Measurements from ENCODE around the gene QRFP. TPM values are rescaled to one million over a fixed set of nuclear protein-coding genes. Genes with fewer than 3 reads are reported as not detected.

The QRFP gene, protein sequence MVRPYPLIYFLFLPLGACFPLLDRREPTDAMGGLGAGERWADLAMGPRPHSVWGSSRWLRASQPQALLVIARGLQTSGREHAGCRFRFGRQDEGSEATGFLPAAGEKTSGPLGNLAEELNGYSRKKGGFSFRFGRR
- total RNA-seq: not detected
- not detected for polyA plus RNA-seq

DNA sequence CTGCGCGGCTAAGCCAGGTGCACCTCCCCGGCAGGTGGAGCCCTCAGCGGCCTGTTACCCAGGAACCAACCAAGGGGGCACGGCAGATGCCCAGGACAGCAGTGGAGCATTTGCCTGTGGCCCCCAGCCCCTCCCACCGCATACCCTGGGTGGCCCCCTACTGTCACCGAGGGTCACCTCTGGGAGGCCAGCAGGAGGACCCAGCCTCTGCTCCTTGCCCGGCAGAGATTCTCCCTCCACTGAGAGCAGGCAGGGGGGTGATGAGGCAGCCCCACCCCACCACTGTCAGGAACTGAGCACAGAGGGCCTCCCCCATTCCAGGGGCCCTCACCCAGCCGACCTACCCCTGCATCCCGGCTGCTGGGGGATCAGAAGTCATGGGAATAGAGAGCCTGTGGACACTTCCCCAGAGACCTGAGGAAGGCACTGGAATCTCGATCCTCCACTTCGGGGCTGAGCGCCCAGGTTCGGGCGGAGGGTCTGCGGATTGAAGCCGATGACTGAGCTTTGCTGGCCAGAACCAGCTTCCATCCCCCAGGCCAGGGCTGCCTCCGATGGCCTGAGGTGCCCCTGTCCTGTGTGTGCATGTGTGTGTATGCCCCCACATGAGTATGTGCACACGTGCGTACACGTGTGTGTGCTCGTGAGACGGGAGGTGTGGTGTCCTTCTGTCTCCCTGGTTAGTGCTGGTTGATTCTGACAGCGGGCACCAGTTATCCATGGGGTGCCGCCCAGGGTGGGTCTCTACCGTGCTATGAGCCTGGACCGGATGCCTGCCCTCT, at the start of gene QRFP:
TSS of gene QRFP (minus strand) at position 580 of the 782 bp plus-strand sequence. CDS start 2,974 bp downstream, outside the sequence.
- Mint-ChIP-seq H3K9me3 (no peaks in the 10 kb centered on the region), H3K4me3 (no peak within 1 kb of the TSS), H3K36me3 (no peaks in the 10 kb centered on the region), H3K4me1 (no peaks in the 10 kb centered on the region), H3K27me3 (no peaks in the 10 kb centered on the region), H3K27ac (no peak within 1 kb of the TSS)
- H3K27me3 ChIP-seq (ENCODE audit: control insufficient read depth, insufficient read depth, low read length): no peaks in the 10 kb centered on the region
- DNase-seq: no peak
- no peaks in the 10 kb centered on the region for H3K36me3 ChIP-seq (ENCODE audit: control insufficient read depth, insufficient read depth, low read length)
- H3K4me1 ChIP-seq (ENCODE audit: control insufficient read depth, insufficient read depth, low read length, poor library complexity, severe bottlenecking): no peaks in the 10 kb centered on the region
- H3K27ac ChIP-seq (ENCODE audit: insufficient read depth, low read length, poor library complexity, severe bottlenecking): no peak within 1 kb of the TSS
- H3K4me3 ChIP-seq (ENCODE audit: low read depth, low read length): no peak within 1 kb of the TSS
- no peaks in the 10 kb centered on the region for H3K9me3 ChIP-seq (ENCODE audit: control insufficient read depth in 2 of 2, low read length in 2 of 2)
- no peak for ATAC-seq (ENCODE audit: low read depth in 2 of 2)

DNA sequence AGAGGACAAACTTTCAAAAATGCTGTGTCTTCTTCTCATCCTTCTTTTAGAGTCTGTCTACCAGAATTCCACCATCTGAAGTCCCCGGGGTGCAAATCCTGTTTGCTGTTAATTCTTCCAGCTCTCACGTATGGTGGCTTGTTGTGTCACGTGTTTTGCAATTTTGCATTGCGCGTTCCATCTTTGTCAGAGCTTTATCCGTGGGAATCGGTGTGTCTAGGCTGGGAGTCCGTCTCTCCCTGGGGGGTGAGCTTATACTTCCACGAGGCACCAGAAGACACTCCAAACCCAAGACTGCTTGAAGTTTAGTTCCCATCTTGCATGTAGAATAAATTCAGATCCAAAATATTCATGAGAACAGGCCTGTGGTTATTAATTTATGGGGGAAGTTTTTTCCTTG, 48.6 kb upstream of the QRFP start:
- H3K27me3 ChIP-seq (ENCODE audit: control insufficient read depth, insufficient read depth, low read length): peaks cover 3% of the 10 kb centered on the region
- peaks cover 0 to 3% (median 0%) of the 10 kb centered on the region in 7 donors for H3K9me3 Mint-ChIP-seq
- H3K4me3 ChIP-seq (ENCODE audit: low read depth, low read length): no peak overlapping the region
- no peak overlapping the region for H3K27ac ChIP-seq (ENCODE audit: insufficient read depth, low read length, poor library complexity, severe bottlenecking)
- peaks cover 45% of the 10 kb centered on the region for H3K27me3 Mint-ChIP-seq
- H3K4me1 ChIP-seq (ENCODE audit: control insufficient read depth, insufficient read depth, low read length, poor library complexity, severe bottlenecking): peaks cover 9% of the 10 kb centered on the region
- H3K4me3 Mint-ChIP-seq: no peak overlapping the region
- H3K36me3 ChIP-seq (ENCODE audit: control insufficient read depth, insufficient read depth, low read length): no peaks in the 10 kb centered on the region
- ATAC-seq (ENCODE audit: low read depth in 2 of 2) (no peak), DNase-seq (no peak)
- peak overlapping the region in 1 of 3 donors; percentile 69 for H3K27ac Mint-ChIP-seq
- peaks cover 0 to 11% (median 6%) of the 10 kb centered on the region in 4 donors for H3K4me1 Mint-ChIP-seq
- H3K9me3 ChIP-seq (ENCODE audit: control insufficient read depth in 2 of 2, low read length in 2 of 2): no peaks in the 10 kb centered on the region
- no peaks in the 10 kb centered on the region for H3K36me3 Mint-ChIP-seq

DNA sequence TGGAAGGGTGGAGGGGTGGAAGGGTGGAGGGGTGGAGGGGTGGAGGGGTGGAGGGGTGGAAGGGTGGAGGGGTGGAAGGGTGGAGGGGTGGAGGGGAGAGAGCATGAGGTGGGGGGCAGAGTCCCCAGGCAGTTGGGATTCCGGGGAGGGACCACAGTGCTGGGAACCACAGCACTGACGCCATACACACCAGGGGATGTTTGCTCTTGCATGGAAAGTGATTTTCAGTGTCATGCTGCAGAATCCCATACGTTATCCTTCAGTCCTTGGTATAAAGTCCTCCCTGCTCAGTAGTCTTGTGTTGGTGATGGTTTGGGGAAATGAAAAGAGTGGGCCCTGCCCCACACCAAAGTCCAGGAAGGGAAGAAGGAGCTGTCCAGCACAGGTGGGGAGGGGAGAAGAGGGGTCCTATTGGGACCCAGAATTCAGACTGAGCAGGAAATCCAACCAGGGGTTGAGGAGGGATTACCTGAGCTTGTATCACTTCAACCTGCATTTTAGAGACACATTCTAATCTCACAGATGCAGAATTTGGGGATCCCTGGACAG, 48.0 kb upstream of the QRFP start:
- no peaks in the 10 kb centered on the region for H3K9me3 ChIP-seq (ENCODE audit: control insufficient read depth in 2 of 2, low read length in 2 of 2)
- Mint-ChIP-seq H3K27me3 (peaks cover 47% of the 10 kb centered on the region), H3K27ac (no peak overlapping the region), H3K4me3 (no peak overlapping the region), H3K36me3 (no peaks in the 10 kb centered on the region), H3K4me1 (peaks cover 0 to 11% (median 6%) of the 10 kb centered on the region in 4 donors), H3K9me3 (peaks cover 0 to 3% (median 0%) of the 10 kb centered on the region in 7 donors)
- H3K27me3 ChIP-seq (ENCODE audit: control insufficient read depth, insufficient read depth, low read length): no peaks in the 10 kb centered on the region
- ATAC-seq (ENCODE audit: low read depth in 2 of 2) (no peak), DNase-seq (no peak)
- no peaks in the 10 kb centered on the region for H3K36me3 ChIP-seq (ENCODE audit: control insufficient read depth, insufficient read depth, low read length)
- H3K27ac ChIP-seq (ENCODE audit: insufficient read depth, low read length, poor library complexity, severe bottlenecking): no peak overlapping the region
- no peak overlapping the region for H3K4me3 ChIP-seq (ENCODE audit: low read depth, low read length)
- H3K4me1 ChIP-seq (ENCODE audit: control insufficient read depth, insufficient read depth, low read length, poor library complexity, severe bottlenecking): peaks cover 10% of the 10 kb centered on the region

DNA sequence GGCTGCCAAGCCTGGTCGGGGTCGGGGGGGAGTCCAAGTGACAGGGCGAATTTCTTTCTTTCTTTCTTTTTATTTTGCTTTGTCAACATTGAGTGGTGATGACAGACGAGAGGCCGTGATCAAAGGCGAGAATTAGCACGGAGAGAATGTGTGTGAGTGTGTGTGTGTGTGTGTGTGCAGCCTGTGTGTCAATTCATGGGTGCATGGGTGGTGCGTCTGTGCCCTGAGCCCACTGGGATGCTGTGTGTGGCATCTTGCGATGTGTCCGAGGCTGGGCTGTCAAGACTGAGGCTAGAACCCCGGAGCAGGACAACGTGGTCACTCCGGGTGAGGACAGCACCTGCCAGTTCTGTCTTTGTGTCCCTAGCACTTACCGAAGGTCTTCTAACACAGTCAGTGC, 47.2 kb upstream of the QRFP start:
- Mint-ChIP-seq H3K27me3 (peaks cover 47% of the 10 kb centered on the region), H3K4me3 (no peak overlapping the region), H3K9me3 (peaks cover 0 to 2% (median 0%) of the 10 kb centered on the region in 7 donors), H3K36me3 (no peaks in the 10 kb centered on the region), H3K4me1 (peaks cover 0 to 11% (median 7%) of the 10 kb centered on the region in 4 donors), H3K27ac (no peak overlapping the region)
- Histone ChIP-seq H3K9me3 (ENCODE audit: control insufficient read depth in 2 of 2, low read length in 2 of 2) (no peaks in the 10 kb centered on the region), H3K27me3 (ENCODE audit: control insufficient read depth, insufficient read depth, low read length) (no peaks in the 10 kb centered on the region), H3K4me3 (ENCODE audit: low read depth, low read length) (no peak overlapping the region), H3K4me1 (ENCODE audit: control insufficient read depth, insufficient read depth, low read length, poor library complexity, severe bottlenecking) (peaks cover 18% of the 10 kb centered on the region), H3K27ac (ENCODE audit: insufficient read depth, low read length, poor library complexity, severe bottlenecking) (no peak overlapping the region), H3K36me3 (ENCODE audit: control insufficient read depth, insufficient read depth, low read length) (no peaks in the 10 kb centered on the region)
- ATAC-seq (ENCODE audit: low read depth in 2 of 2) (no peak), DNase-seq (no peak)

DNA sequence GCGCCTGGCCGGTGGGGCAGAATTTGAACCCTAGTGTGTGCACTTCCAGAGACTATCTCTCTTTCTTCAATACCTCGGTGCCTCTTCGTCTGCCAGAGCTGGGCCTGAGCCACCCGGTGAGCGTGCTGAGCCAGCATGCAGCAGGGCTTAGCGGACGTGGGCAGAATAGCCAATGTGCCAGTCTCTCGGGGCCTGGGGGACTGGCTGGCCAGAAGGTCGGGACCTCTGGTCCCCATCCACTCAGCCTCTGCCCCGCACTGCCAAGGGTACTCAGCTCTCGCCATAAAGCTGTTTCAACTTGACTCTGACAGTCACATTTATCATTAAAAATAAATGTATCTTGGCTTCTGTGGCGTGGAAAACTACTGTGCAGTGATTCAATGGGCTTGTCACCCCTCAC, 46.6 kb upstream of the QRFP start:
- H3K27me3 ChIP-seq (ENCODE audit: control insufficient read depth, insufficient read depth, low read length): no peaks in the 10 kb centered on the region
- no peaks in the 10 kb centered on the region for H3K36me3 Mint-ChIP-seq
- no peaks in the 10 kb centered on the region for H3K36me3 ChIP-seq (ENCODE audit: control insufficient read depth, insufficient read depth, low read length)
- H3K4me3 ChIP-seq (ENCODE audit: low read depth, low read length): no peak overlapping the region
- peaks cover 19% of the 10 kb centered on the region for H3K4me1 ChIP-seq (ENCODE audit: control insufficient read depth, insufficient read depth, low read length, poor library complexity, severe bottlenecking)
- ATAC-seq (ENCODE audit: low read depth in 2 of 2): no peak
- H3K27me3 Mint-ChIP-seq: peaks cover 45% of the 10 kb centered on the region
- H3K27ac ChIP-seq (ENCODE audit: insufficient read depth, low read length, poor library complexity, severe bottlenecking): no peak overlapping the region
- no peak overlapping the region for H3K27ac Mint-ChIP-seq
- H3K9me3 ChIP-seq (ENCODE audit: control insufficient read depth in 2 of 2, low read length in 2 of 2): no peaks in the 10 kb centered on the region
- H3K4me3 Mint-ChIP-seq: no peak overlapping the region
- peaks cover 0 to 11% (median 6%) of the 10 kb centered on the region in 4 donors for H3K4me1 Mint-ChIP-seq
- no peak for DNase-seq
- peaks cover 0 to 2% (median 0%) of the 10 kb centered on the region in 7 donors for H3K9me3 Mint-ChIP-seq

DNA sequence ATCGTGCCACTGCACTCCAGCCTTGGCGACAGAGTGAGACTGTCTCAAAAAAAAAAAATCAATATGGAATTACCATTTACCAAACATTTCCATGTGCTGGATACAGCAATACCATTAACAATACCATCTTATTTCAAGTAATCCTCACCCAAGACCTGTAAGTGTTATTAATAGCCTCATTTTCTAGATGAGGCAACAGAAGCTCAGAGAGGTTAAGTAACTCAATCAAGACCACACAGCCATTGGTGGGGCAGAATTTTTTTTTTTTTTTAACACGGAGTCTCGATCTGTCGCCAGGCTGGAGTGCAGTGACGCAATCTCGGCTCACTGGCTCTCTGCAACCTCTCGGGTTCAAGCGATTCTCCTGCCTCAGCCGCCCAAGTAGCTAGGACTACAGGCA, 46.1 kb upstream of the QRFP start:
- peaks cover 43% of the 10 kb centered on the region for H3K27me3 Mint-ChIP-seq
- Histone ChIP-seq H3K36me3 (ENCODE audit: control insufficient read depth, insufficient read depth, low read length) (no peaks in the 10 kb centered on the region), H3K27ac (ENCODE audit: insufficient read depth, low read length, poor library complexity, severe bottlenecking) (no peak overlapping the region), H3K4me3 (ENCODE audit: low read depth, low read length) (no peak overlapping the region), H3K9me3 (ENCODE audit: control insufficient read depth in 2 of 2, low read length in 2 of 2) (no peaks in the 10 kb centered on the region), H3K4me1 (ENCODE audit: control insufficient read depth, insufficient read depth, low read length, poor library complexity, severe bottlenecking) (peaks cover 19% of the 10 kb centered on the region), H3K27me3 (ENCODE audit: control insufficient read depth, insufficient read depth, low read length) (peaks cover 3% of the 10 kb centered on the region)
- H3K36me3 Mint-ChIP-seq: no peaks in the 10 kb centered on the region
- peaks cover 0 to 13% (median 5%) of the 10 kb centered on the region in 4 donors for H3K4me1 Mint-ChIP-seq
- H3K27ac Mint-ChIP-seq: no peak overlapping the region
- peaks cover 0 to 2% (median 0%) of the 10 kb centered on the region in 7 donors for H3K9me3 Mint-ChIP-seq
- no peak overlapping the region for H3K4me3 Mint-ChIP-seq
- no peak for DNase-seq
- ATAC-seq (ENCODE audit: low read depth in 2 of 2): no peak

DNA sequence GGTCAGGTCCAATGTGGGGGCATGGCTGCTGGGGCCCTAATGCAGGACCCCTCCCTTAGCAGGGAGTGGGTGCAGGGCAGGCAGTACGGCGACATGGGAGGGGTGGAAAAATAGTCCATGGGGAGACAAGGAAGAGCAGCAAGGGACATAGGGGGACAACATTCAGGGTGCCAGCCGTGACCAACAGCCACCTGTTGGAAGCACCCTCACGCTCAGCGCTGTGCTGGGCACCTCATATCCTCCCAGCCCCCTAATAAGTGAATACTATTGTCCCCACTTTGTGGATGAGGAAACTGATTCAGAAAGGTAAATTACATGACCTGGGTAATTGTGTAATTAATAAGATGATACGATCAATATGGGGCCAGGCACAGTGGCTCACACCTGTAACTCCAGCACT, 45.5 kb upstream of the QRFP start:
- Histone ChIP-seq H3K36me3 (ENCODE audit: control insufficient read depth, insufficient read depth, low read length) (no peaks in the 10 kb centered on the region), H3K27me3 (ENCODE audit: control insufficient read depth, insufficient read depth, low read length) (peaks cover 6% of the 10 kb centered on the region), H3K4me1 (ENCODE audit: control insufficient read depth, insufficient read depth, low read length, poor library complexity, severe bottlenecking) (peaks cover 19% of the 10 kb centered on the region), H3K27ac (ENCODE audit: insufficient read depth, low read length, poor library complexity, severe bottlenecking) (no peak overlapping the region), H3K4me3 (ENCODE audit: low read depth, low read length) (no peak overlapping the region), H3K9me3 (ENCODE audit: control insufficient read depth in 2 of 2, low read length in 2 of 2) (no peaks in the 10 kb centered on the region)
- Mint-ChIP-seq H3K27ac (no peak overlapping the region), H3K4me3 (no peak overlapping the region), H3K27me3 (peaks cover 42% of the 10 kb centered on the region), H3K36me3 (no peaks in the 10 kb centered on the region), H3K4me1 (peaks cover 0 to 14% (median 6%) of the 10 kb centered on the region in 4 donors), H3K9me3 (peaks cover 0 to 2% (median 0%) of the 10 kb centered on the region in 7 donors)
- no peak for DNase-seq
- ATAC-seq (ENCODE audit: low read depth in 2 of 2): no peak
